Esophagus squamous epithelium (tissue), 5 donors: ENCODE results near the gene CHRNB2. TPM values are rescaled to one million over a fixed set of nuclear protein-coding genes. Genes with fewer than 3 reads are reported as not detected.

Source experiments
- DNase-seq: peaks from one replicate; lab custom pipeline; 2025; lab: John Stamatoyannopoulos, UW
- H3K27ac ChIP-seq, 4 donors: fragments of 200-600 bp; sonication (generic); one replicate each; pipeline ENCODE4 v1.5.1; 2016 to 2019; ENCODE audit warnings: mild to moderate bottlenecking in 1 of 4
- H3K27me3 ChIP-seq, 4 donors: fragments of 200-600 bp; sonication (generic); 1 replicate in 3 of 4; 2 replicates in 1 of 4; pipeline versions ENCODE4 v1.5.1 to v1.6.0; 2017 to 2021; ENCODE audit warnings: antibody characterized with exemption in 1 of 4
- H3K36me3 ChIP-seq, 3 donors: fragments of 200-600 bp; sonication (generic); one replicate each; pipeline ENCODE4 v1.5.1; 2016 to 2019
- H3K4me1 ChIP-seq, 3 donors: fragments of 200-600 bp; sonication (generic); one replicate each; pipeline ENCODE4 v1.5.1; 2017 to 2019
- H3K4me3 ChIP-seq, 4 donors: fragments of 200-600 bp; sonication (generic); 1 replicate in 3 of 4; 2 replicates in 1 of 4; pipeline ENCODE4 v1.5.1; 2016 to 2019; ENCODE audit warnings: mild to moderate bottlenecking in 2 of 4, moderate library complexity in 1 of 4
- H3K9me3 ChIP-seq, 3 donors: fragments of 200-600 bp; sonication (generic); one replicate each; pipeline ENCODE4 v1.5.1; 2016 to 2019
- POLR2A ChIP-seq, 4 donors: fragments of 450-650 bp; IDR thresholded peaks; one replicate each; pipeline ENCODE4 v1.6.1; 2017; ENCODE audit warnings: antibody characterized with exemption in 4 of 4, mild to moderate bottlenecking in 4 of 4, moderate library complexity in 3 of 4
- WGBS, 2 donors: methylation state at CpG; one replicate each; pipeline ENCODE4 v1.1.5; 2018; 5-methylcytosine and 5-hydroxymethylcytosine counted together
- intact Hi-C: fragments of 100-400 bp; cut with DNase I; formaldehyde crosslinking; loops from one replicate; pipeline ENCODE4 v1.15.0; 2022
- total RNA-seq, 4 donors: library from RNA; depleted of rRNA; stranded (reverse); fragments of >200 nt; gene quantifications; one replicate each; pipeline ENCODE4 v1.1.0, GENCODE V29; 2016
- TF ChIP-seq, protein P1 (sequence below), 6 experiments: fragments of 450-650 bp in 4 of 6; fragments of 200-600 bp in 2 of 6; sonication (generic) in 2 of 6; IDR thresholded peaks; one replicate each; pipeline ENCODE4 v1.5.1; 2016 to 2019; ENCODE audit warnings: antibody characterized with exemption in 6 of 6, mild to moderate bottlenecking in 4 of 6, moderate library complexity in 4 of 6
- donor health status: DM: yes; HTN: yes; CAD: no.

CHRNB2 gene
- total RNA-seq, 4 donors from 2014 or later, result 0.11 to 0.38 (median 0.16) TPM

DNA sequence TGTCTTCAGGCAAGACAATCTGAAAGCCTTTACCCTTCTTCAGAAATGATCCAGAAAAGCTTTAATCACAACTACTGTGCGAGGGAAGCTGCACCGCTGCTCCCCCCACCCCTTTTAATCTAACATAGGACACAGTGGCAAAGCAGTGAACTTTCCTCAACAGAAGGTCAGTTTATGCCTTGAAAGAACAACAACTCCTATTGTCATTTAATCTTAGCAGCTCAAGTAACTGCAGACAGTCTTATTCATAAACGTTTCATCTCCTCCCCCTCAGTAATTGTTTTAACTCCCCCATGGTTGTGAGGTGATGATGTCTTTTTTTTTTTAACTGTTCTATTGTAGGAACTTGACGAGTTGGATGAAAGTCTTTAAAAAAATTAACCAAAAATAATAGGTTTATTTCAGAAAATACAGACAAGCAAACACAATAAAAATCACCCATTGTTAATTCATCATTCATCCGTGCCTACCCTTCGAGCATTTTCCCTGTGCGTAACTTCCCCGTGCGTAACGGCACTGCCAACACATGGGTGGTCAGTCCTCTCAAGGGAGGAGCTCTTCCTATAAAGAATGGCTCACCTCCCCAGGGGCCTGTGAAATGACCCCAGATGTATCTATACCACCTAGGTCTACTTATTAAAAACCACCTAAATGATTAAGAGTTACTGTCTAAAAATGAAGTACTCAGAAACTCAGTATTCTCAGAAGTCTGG, 43.7 kb downstream of the CHRNB2 start:
- DNase-seq, result no peak

DNA sequence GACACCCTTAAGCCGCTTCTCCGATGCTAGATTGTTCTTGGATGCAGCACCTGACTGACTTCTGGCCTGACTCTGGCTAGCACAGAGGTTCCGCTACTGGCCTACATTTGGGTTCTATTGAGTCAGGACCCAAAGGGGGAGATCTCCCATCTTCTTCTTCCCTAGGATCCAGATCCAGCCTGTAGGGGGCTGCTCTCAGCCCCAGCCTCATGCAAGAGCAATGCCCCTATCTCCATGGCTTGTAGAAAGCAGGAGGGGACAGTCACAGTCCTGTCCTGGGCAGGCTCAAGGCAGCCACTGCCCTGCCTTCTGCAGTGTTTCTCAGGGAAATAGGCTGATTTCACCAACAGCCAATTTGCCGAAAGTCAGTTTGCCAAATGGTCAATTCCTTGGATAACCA, 46.7 kb downstream of the CHRNB2 start:
- Histone ChIP-seq H3K27me3 (no peaks in the 10 kb centered on the region), H3K4me3 (no peak overlapping the region), H3K9me3 (no peaks in the 10 kb centered on the region), H3K36me3 (peaks cover 0 to 8% (median 0%) of the 10 kb centered on the region in 3 donors), H3K27ac (no peak overlapping the region), H3K4me1 (peaks cover 0 to 9% (median 6%) of the 10 kb centered on the region in 3 donors)
- no peak for TF ChIP-seq POLR2A (IDR thresholded peaks at IDR 0.05)
- TF ChIP-seq, protein P1, sequence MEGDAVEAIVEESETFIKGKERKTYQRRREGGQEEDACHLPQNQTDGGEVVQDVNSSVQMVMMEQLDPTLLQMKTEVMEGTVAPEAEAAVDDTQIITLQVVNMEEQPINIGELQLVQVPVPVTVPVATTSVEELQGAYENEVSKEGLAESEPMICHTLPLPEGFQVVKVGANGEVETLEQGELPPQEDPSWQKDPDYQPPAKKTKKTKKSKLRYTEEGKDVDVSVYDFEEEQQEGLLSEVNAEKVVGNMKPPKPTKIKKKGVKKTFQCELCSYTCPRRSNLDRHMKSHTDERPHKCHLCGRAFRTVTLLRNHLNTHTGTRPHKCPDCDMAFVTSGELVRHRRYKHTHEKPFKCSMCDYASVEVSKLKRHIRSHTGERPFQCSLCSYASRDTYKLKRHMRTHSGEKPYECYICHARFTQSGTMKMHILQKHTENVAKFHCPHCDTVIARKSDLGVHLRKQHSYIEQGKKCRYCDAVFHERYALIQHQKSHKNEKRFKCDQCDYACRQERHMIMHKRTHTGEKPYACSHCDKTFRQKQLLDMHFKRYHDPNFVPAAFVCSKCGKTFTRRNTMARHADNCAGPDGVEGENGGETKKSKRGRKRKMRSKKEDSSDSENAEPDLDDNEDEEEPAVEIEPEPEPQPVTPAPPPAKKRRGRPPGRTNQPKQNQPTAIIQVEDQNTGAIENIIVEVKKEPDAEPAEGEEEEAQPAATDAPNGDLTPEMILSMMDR (IDR thresholded peaks at IDR 0.05), result no peak
- no peak for DNase-seq
- intact Hi-C loops, result no loop called here
- WGBS, 2 donors, result 93 to 95% methylated on average over 4 of the region's 4 CpGs

More for the DNA sequence above, 43.7 kb downstream of the CHRNB2 start:
- Histone ChIP-seq H3K9me3 (no peaks in the 10 kb centered on the region), H3K36me3 (no peaks in the 10 kb centered on the region), H3K27ac (no peak overlapping the region), H3K4me1 (peaks cover 14 to 27% (median 17%) of the 10 kb centered on the region in 3 donors), H3K4me3 (no peak overlapping the region), H3K27me3 (no peaks in the 10 kb centered on the region)
- no peak for TF ChIP-seq POLR2A (IDR thresholded peaks at IDR 0.05)
- TF ChIP-seq, protein P1 (IDR thresholded peaks at IDR 0.05), result no peak
- WGBS, 2 donors, result 57 to 61% methylated on average over 10 of the region's 10 CpGs
- intact Hi-C loops, result no loop called here

DNA sequence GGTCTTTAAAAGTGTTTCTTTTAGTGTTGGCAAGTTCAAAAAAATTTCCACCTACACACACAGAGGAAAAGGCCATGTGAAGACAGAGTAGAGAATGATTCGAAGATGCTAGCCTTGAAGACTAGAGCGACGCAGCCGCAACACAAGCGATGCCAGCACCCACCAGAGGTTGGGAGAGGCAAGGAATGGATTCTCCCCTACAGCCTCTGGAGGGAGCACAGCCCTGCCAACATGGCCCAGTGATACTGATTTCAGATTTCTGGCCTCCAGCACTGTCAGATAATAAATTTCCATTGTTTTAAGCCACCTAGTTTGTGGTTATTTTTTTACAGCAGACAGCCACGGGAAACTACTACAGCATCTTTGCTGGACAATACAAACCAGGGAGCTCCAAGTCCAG, 47.3 kb downstream of the CHRNB2 start:
- Histone ChIP-seq H3K27ac (no peak overlapping the region), H3K9me3 (no peaks in the 10 kb centered on the region), H3K4me3 (no peak overlapping the region), H3K27me3 (no peaks in the 10 kb centered on the region), H3K36me3 (peaks cover 0 to 8% (median 0%) of the 10 kb centered on the region in 3 donors), H3K4me1 (peaks cover 0 to 2% (median 0%) of the 10 kb centered on the region in 3 donors)
- DNase-seq, result no peak
- intact Hi-C loops, result no loop called here
- WGBS, 2 donors, result 72 to 80% methylated on average over 5 to 6 of the region's 6 CpGs
- TF ChIP-seq POLR2A (IDR thresholded peaks at IDR 0.05), result no peak
- TF ChIP-seq, protein P1 (IDR thresholded peaks at IDR 0.05), result no peak

DNA sequence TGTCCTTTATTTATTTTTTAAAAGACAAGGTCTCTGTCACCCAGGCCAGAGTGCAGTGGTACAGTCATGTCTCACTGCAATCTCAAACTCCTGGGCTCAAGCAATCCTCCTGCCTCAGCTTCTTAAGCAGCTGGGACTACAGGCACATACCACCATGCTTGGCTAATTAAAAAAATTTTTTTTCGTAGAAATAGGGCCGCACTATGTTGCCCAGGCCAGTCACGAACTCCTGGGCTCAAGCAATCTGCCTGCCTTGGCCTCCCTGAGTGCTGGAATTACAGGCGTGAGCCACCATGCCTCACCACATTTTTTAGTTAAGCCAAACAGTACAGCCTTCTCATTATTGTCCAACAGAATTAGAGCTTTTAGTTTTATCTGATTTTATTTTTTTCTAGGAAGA, 47.8 kb downstream of the CHRNB2 start:
- Histone ChIP-seq H3K9me3 (no peaks in the 10 kb centered on the region), H3K27me3 (no peaks in the 10 kb centered on the region), H3K27ac (no peak overlapping the region), H3K36me3 (peaks cover 0 to 8% (median 0%) of the 10 kb centered on the region in 3 donors), H3K4me3 (no peak overlapping the region), H3K4me1 (no peaks in the 10 kb centered on the region)
- DNase-seq, result no peak
- TF ChIP-seq, protein P1 (IDR thresholded peaks at IDR 0.05), result no peak
- no peak for TF ChIP-seq POLR2A (IDR thresholded peaks at IDR 0.05)
- WGBS, 2 donors, result 90 to 98% methylated on average over 4 of the region's 4 CpGs
- intact Hi-C loops, result no loop called here

DNA sequence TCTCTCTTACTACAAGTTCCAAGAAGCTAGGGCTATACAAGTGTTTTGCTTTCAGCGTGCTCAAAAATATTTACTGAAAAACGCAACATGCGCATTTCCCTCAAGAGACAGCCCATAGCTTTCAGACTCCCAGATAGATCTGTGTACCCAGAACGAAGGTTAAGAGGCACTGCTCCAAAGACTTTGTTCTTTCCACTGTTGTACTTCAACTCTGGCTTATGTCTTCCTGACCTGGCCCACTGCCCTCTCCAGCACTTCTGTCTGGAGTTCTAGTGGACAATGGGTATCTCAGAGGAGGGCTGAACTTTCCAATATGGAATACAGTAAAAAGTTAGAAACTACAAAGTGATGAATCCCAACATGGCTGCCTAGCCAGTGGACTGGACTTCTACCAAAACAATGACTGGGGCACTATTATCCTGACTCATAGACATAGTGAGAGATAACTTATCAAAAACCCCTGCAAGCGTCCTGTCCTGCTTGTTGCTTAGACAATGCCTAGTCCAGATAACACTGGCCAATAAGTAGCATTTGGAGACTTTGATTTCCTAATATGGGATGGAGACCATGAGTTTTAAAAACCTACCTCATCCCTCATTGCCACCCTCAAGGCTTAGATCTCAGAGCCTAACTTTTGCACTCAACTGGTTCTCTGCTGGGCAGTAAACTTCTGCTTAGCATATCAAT, 49.2 kb downstream of the CHRNB2 start:
- no peak for DNase-seq
- Histone ChIP-seq H3K27me3 (no peaks in the 10 kb centered on the region), H3K4me1 (no peaks in the 10 kb centered on the region), H3K27ac (no peak overlapping the region), H3K9me3 (no peaks in the 10 kb centered on the region), H3K36me3 (peaks cover 0 to 10% (median 0%) of the 10 kb centered on the region in 3 donors), H3K4me3 (no peak overlapping the region)
- 84 to 85% methylated on average over 5 of the region's 5 CpGs for WGBS, 2 donors
- intact Hi-C loops, result no loop called here
- no peak for TF ChIP-seq POLR2A (IDR thresholded peaks at IDR 0.05)
- TF ChIP-seq, protein P1 (IDR thresholded peaks at IDR 0.05), result no peak
